ENCODE data around the gene CSF3R. TPM values are rescaled to one million over a fixed set of nuclear protein-coding genes. Genes with fewer than 3 reads are reported as not detected.
A peak's percentile ranks its signal among the peaks of the same experiment; 100 is the strongest.

Gene CSF3R
- total and polyA plus RNA-seq, 2 of the 4 experiments (the other 2 are of a cell fraction), result not detected

DNA sequence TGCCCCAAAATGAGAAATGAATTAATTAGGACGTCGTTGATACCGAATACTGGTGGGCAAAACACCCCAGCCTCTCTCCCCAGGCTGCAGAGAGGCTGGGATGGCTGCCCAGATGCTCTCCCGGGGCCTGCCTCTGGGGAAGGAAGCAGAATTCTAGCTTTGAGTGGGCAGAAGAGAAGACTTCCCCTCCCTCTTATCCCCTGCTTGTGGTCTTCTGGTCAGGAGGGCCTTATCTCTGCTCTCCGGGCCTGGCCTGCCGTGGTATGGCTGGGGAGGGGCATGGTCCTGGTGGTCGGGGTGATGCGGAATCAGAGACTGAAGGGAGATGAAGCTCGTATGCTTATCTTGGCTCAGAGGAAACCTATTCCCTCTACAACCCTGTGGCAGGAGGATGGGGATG lies 9.8 kb upstream of the CSF3R start:
- no peak for DNase-seq
- dilution Hi-C loops (cut with HindIII; ENCODE audit: low sequenced_read_pairs, unreplicated experiment), result no loop called here
- CTCF ChIA-PET, result no interaction called here

More for the DNA sequence above, 9.8 kb upstream of the CSF3R start:
- intact Hi-C loops (cut with micrococcal nuclease) (no loop called here), in situ Hi-C loops (cut with MboI; ENCODE audit: low sequenced_read_pairs) (no loop called here)
- peak overlapping the region; percentile 66 for H2AFZ ChIP-seq (replicated peaks; ENCODE audit: low read length, poor library complexity)
- H3K4me3 ChIP-seq (ENCODE audit: insufficient read depth, low read depth, low read length), result no peak overlapping the region
- H3K14ac ChIP-seq (replicated peaks; ENCODE audit: low read depth, low read length), result no peak overlapping the region
- H4K5ac ChIP-seq (ENCODE audit: low read depth, low read length), result no peak overlapping the region
- TF ChIP-seq BHLHE40 (IDR thresholded peaks at IDR 0.05; ENCODE audit: low read depth, low read length) (no peak), RAD21 (IDR thresholded peaks at IDR 0.05; ENCODE audit: low read length) (no peak), CEBPB (IDR thresholded peaks at IDR 0.05; ENCODE audit: low read depth, low read length) (no peak)
- TF ChIP-seq, protein P1, sequence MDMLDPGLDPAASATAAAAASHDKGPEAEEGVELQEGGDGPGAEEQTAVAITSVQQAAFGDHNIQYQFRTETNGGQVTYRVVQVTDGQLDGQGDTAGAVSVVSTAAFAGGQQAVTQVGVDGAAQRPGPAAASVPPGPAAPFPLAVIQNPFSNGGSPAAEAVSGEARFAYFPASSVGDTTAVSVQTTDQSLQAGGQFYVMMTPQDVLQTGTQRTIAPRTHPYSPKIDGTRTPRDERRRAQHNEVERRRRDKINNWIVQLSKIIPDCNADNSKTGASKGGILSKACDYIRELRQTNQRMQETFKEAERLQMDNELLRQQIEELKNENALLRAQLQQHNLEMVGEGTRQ (IDR thresholded peaks at IDR 0.05; ENCODE audit: low read depth, low read length), result no peak
- TF ChIP-seq, protein P2, sequence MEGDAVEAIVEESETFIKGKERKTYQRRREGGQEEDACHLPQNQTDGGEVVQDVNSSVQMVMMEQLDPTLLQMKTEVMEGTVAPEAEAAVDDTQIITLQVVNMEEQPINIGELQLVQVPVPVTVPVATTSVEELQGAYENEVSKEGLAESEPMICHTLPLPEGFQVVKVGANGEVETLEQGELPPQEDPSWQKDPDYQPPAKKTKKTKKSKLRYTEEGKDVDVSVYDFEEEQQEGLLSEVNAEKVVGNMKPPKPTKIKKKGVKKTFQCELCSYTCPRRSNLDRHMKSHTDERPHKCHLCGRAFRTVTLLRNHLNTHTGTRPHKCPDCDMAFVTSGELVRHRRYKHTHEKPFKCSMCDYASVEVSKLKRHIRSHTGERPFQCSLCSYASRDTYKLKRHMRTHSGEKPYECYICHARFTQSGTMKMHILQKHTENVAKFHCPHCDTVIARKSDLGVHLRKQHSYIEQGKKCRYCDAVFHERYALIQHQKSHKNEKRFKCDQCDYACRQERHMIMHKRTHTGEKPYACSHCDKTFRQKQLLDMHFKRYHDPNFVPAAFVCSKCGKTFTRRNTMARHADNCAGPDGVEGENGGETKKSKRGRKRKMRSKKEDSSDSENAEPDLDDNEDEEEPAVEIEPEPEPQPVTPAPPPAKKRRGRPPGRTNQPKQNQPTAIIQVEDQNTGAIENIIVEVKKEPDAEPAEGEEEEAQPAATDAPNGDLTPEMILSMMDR (conservative IDR thresholded peaks at IDR 0.05; ENCODE audit: low read depth, low read length), result no peak
- no peak overlapping the region for H2BK5ac ChIP-seq (ENCODE audit: low read depth, low read length, poor library complexity, severe bottlenecking)
- no peak overlapping the region for H3K23ac ChIP-seq (ENCODE audit: low read depth, low read length)
- ATAC-seq (ENCODE audit: low read depth), result no peak
- H3K4ac ChIP-seq (ENCODE audit: low read depth, low read length), result no peak overlapping the region
- H3K18ac ChIP-seq (ENCODE audit: low read depth, low read length), result no peak overlapping the region
- BruUV-seq (replicated peaks), result no TSS peak
- H3K36me3 ChIP-seq (ENCODE audit: control insufficient read depth, insufficient read depth, low read length), result no peaks in the 10 kb centered on the region
- no peak overlapping the region for H3K9ac ChIP-seq (ENCODE audit: low read depth, low read length)
- no peak overlapping the region for H2BK15ac ChIP-seq (ENCODE audit: low read depth, low read length)
- no peak overlapping the region for H2BK20ac ChIP-seq (ENCODE audit: low read depth, low read length)
- H4K91ac ChIP-seq (ENCODE audit: insufficient read depth, low read depth, low read length), result no peak overlapping the region
- no peaks in the 10 kb centered on the region for H3K9me3 ChIP-seq (ENCODE audit: control insufficient read depth, insufficient read depth, low read length)
- H3K27ac ChIP-seq (ENCODE audit: insufficient read depth, low read length), result no peak overlapping the region
- no peak overlapping the region for H2AK5ac ChIP-seq (ENCODE audit: low read depth, low read length)
- POLR2A ChIA-PET (ENCODE audit: unreplicated experiment), result no interaction called here
- no peak overlapping the region for H4K8ac ChIP-seq (ENCODE audit: low read depth in 2 of 2, low read length in 2 of 2)
- H3K4me1 ChIP-seq (ENCODE audit: control insufficient read depth, insufficient read depth, low read length), result no peaks in the 10 kb centered on the region
- H3K27me3 ChIP-seq (ENCODE audit: control insufficient read depth, insufficient read depth, low read length), result peaks cover 15% of the 10 kb centered on the region
- WGBS, 2 experiments (ENCODE audit: extremely low coverage in 2 of 2, insufficient read length in 1 of 2), result no CpG with 5 or more reads among the region's 9 CpGs
- H2BK120ac ChIP-seq (ENCODE audit: low read depth, low read length), result no peak overlapping the region
- H3K56ac ChIP-seq (ENCODE audit: extremely low read depth, insufficient read depth, low read length), result no peak overlapping the region
- H2AK9ac ChIP-seq (replicated peaks; ENCODE audit: low read depth, low read length, poor library complexity), result no peak overlapping the region
- no peaks in the 10 kb centered on the region for H4K20me1 ChIP-seq (ENCODE audit: insufficient read depth, low read length)
- no peaks in the 10 kb centered on the region for H3K9me1 ChIP-seq (ENCODE audit: insufficient read depth, low read length)
- no peak overlapping the region for H3K4me2 ChIP-seq (ENCODE audit: low read depth, low read length)
- no peaks in the 10 kb centered on the region for H3K79me1 ChIP-seq (ENCODE audit: low read depth in 1 of 2, low read length in 2 of 2)

Measured in IMR-90 (cell line).